GM19239 (cell line): ENCODE measurements around the gene BCKDHB.

ENCODE experiments used
- DNase-seq: peaks from one replicate; pipeline ENCODE4 v3.0.0; 2011; ENCODE audit warnings: low spot score; ENCODE audit not compliant: insufficient read length
- FAIRE-seq: peaks from 2 replicates; lab custom pipeline; 2011; peaks lifted over from hg19 to GRCh38; lab: Jason Lieb, UNC

The BCKDHB gene

GRCh38 chr6:80356545-80356944, 250.1 kb downstream of the BCKDHB start:
- FAIRE-seq (no peak), DNase-seq (no peak)

- DNase-seq (no peak), FAIRE-seq (no peak)
These were observed 250.6 kb downstream of the BCKDHB start for GRCh38 chr6:80357081-80357480.

GRCh38 chr6:80357674-80358073, 251.2 kb downstream of the BCKDHB start:
- FAIRE-seq (no peak), DNase-seq (no peak)

DNA sequence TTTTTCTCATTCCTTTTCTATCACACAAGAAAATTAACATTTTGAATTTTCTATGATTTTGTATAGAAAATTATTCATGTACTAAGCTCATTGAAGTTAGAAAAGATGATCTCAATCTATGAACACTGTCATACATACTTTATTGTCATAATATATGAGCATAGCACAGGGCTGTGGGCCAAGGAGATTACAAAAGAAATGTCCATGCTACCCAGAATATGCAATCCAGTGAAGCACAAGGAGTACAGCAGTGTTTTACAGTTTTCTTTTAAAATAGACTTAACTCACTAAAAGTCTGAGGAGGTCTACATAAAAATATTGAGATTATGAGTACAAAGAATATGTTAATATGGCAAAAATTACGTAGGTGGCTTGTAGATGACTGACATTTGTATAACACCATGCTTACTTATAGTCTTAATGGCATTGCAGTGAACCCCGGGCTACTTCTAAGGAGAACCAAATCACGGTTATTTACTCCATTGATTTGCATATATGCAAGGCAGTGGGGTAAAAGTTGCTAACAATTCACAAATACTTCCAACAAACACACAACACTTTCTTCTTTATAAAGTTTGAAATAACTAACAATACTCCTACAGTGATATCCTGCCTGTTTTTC, 257.1 kb downstream of the BCKDHB start:
- no peak for FAIRE-seq
- no peak for DNase-seq

DNA sequence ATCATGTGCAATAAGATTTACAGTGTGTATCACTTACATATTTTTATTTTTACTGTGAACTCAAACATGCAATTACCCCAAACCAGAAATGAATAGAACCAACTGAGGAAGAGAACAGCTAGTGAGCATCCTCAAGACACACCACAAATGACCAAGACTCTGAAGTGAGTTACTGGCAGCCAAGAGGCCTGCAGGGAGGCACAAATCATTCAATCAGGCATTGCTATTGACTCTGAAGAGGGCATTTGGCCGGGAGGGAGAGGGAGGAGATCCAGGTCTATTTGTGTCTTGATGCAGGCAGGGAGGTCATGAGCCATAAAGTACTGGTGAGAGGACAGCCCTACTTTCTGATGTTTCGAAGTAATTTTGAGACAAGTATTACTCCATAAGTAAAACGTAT, 257.7 kb downstream of the BCKDHB start:
- FAIRE-seq (no peak), DNase-seq (no peak)

DNA sequence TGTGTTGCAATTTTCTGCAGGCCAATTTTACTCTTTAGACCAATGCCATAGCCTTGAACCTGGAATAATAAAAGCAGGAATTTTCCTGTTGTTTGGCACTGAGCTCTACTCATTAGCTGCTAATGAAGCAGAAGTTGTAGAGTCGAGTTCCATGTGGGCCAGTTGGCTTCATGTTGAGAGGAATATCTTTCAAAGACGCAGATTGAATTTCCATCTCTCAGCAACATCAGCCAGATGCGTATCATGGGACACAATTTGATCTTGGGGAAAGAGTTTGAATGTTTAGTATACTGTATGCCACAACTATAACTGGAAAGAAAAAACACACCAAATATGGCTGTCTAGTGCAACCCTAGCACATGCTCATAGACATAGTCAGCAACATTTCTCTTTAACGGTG, 259.6 kb downstream of the BCKDHB start:
- DNase-seq (no peak), FAIRE-seq (no peak)

GRCh38 chr6:80366714-80367113, 260.2 kb downstream of the BCKDHB start:
- no peak for FAIRE-seq
- no peak for DNase-seq

DNA sequence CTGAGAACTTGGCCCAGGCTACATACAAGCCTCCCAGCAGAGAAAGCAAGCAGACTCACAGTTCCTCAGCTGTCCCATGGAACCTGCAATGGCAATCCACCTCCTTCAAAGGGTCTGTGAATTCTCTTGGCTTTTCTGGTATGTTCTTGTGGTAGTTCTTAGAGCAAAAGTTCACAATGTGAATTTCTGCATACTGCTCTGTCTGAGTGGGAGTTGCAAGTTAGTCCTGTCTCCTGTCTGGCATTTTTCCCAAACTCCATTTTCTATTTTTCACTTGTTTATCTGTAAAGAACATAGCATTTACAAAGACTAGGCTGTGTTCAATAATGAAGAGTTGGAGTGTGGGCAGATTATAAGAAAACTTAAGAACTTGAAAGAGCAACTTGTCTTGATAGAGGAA, 269.9 kb downstream of the BCKDHB start:
- FAIRE-seq = no peak

GRCh38 chr6:80380566-80380965, 274.1 kb downstream of the BCKDHB start:
- DNase-seq (no peak), FAIRE-seq (no peak)

More for the DNA sequence above, 269.9 kb downstream of the BCKDHB start:
- no peak for DNase-seq

- FAIRE-seq = no peak
- no peak for DNase-seq
These were observed 276.3 kb downstream of the BCKDHB start for GRCh38 chr6:80382811-80383210.

DNA sequence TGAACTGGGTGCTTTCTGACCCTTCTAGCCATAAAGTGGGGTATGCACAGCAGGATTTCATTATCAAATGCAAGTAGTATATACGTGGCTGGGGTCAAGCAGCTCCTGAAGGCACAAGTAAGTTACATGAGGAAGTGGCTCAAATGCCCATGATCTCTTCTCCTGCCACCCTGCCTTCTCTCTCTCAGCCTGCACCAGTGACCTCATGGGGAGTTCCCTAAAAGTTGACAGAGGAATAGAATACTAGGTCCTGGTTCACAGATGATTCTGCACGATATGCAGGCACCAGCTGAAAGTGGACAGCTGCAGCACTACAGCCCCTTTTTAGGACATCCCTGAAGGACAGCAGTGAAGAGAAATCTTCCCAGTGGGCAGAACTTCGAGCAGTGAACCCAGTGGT, 282.0 kb downstream of the BCKDHB start:
- FAIRE-seq (no peak), DNase-seq (no peak)
